PFSK-1 (cell line): Measurements from ENCODE around the gene EXO1.

ENCODE experiments used
- POLR2AphosphoS5 ChIP-seq: IDR thresholded peaks from 2 replicates; pipeline ENCODE4 v1.6.1; 2012; ENCODE audit warnings: low read depth, mild to moderate bottlenecking, control low read depth, low read length, moderate library complexity
- TF ChIP-seq, protein P1 (sequence below), 2 experiments: IDR thresholded peaks; 2 replicates each; pipeline versions ENCODE4 v1.6.1 to v1.8.0; 2011 to 2012; ENCODE audit warnings: low read depth in 2 of 2, low read length in 2 of 2, control low read depth in 1 of 2, inconsistent platforms in 1 of 2, mild to moderate bottlenecking in 1 of 2, moderate library complexity in 1 of 2; ENCODE audit not compliant: insufficient read depth in 1 of 2

DNA sequence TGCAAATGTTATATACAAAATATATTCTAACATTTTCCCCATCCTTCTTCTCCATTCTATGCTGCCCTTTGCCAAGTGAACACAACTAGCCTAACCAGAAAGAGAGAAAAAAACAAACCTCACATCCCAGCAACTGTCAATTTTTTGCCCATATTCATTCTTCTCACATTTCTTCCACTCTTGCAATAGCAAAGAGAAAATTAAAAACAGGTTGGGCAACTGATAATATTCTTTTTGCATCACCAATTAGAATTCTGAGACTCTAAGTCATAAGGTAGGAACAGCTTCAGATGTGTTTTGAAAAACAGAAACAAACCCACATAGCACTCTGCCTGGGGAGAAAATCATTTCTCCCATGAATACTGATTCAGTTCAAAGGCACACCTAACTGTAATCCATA, 25.2 kb upstream of the EXO1 start:
- no peak for TF ChIP-seq POLR2AphosphoS5
- TF ChIP-seq, protein P1, sequence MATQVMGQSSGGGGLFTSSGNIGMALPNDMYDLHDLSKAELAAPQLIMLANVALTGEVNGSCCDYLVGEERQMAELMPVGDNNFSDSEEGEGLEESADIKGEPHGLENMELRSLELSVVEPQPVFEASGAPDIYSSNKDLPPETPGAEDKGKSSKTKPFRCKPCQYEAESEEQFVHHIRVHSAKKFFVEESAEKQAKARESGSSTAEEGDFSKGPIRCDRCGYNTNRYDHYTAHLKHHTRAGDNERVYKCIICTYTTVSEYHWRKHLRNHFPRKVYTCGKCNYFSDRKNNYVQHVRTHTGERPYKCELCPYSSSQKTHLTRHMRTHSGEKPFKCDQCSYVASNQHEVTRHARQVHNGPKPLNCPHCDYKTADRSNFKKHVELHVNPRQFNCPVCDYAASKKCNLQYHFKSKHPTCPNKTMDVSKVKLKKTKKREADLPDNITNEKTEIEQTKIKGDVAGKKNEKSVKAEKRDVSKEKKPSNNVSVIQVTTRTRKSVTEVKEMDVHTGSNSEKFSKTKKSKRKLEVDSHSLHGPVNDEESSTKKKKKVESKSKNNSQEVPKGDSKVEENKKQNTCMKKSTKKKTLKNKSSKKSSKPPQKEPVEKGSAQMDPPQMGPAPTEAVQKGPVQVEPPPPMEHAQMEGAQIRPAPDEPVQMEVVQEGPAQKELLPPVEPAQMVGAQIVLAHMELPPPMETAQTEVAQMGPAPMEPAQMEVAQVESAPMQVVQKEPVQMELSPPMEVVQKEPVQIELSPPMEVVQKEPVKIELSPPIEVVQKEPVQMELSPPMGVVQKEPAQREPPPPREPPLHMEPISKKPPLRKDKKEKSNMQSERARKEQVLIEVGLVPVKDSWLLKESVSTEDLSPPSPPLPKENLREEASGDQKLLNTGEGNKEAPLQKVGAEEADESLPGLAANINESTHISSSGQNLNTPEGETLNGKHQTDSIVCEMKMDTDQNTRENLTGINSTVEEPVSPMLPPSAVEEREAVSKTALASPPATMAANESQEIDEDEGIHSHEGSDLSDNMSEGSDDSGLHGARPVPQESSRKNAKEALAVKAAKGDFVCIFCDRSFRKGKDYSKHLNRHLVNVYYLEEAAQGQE (IDR thresholded peaks at IDR 0.05; ENCODE audit: insufficient read depth in 1 of 2, low read depth in 2 of 2, low read length in 2 of 2) = no peak
